GM19099 (cell line): ENCODE measurements around the gene ABCG1.

Experiments
- POLR2A ChIP-seq: IDR thresholded peaks from 3 replicates; pipeline ENCODE4 v1.6.1; 2011; ENCODE audit warnings: low read depth; ENCODE audit not compliant: insufficient read length; ENCODE audit errors: extremely low read depth

Gene ABCG1

GRCh38 chr21:42314616-42315295, 95.8 kb downstream of the ABCG1 start:
- TF ChIP-seq POLR2A = no peak

DNA sequence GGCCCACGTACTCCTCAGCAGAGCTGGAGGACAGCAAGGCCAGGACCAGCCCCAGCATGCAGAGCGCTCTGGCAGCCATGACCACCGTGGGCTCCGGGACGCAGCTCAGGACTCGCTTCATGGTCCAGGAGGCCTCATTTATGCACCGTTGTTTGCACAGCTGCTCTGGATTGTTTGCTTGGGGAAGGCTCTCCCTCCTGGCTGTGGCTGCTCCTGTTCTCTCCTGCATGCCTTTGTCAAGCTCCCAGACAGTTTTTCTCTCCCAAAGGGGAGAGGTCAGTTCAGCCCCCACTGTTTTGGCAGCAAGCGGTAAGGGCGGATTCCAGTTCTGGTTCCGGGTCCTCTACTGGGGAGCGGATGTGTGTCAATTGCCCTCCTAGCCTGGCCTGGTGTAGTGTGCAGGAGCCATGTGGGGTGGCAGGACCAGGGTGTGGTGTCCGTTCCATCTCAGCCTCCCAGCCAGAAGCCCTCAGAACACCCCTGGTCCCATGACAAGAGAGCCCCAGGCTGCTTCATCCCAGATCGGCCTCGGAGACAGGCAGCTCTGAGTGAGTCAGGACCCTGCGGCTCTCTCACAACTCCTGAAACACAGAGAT, 96.5 kb downstream of the ABCG1 start, which contains the start of gene TFF3:
Gene TFF3, minus strand, starts transcription at position 114 of the 596 bp plus-strand sequence. Its CDS starts 35 bp downstream, at position 79.
- no peak for TF ChIP-seq POLR2A

GRCh38 chr21:42316891-42317290, 98.0 kb downstream of the ABCG1 start:
- TF ChIP-seq POLR2A = no peak

- TF ChIP-seq POLR2A = no peak
Observed at GRCh38 chr21:42317341-42317741, 98.4 kb downstream of the ABCG1 start.

DNA sequence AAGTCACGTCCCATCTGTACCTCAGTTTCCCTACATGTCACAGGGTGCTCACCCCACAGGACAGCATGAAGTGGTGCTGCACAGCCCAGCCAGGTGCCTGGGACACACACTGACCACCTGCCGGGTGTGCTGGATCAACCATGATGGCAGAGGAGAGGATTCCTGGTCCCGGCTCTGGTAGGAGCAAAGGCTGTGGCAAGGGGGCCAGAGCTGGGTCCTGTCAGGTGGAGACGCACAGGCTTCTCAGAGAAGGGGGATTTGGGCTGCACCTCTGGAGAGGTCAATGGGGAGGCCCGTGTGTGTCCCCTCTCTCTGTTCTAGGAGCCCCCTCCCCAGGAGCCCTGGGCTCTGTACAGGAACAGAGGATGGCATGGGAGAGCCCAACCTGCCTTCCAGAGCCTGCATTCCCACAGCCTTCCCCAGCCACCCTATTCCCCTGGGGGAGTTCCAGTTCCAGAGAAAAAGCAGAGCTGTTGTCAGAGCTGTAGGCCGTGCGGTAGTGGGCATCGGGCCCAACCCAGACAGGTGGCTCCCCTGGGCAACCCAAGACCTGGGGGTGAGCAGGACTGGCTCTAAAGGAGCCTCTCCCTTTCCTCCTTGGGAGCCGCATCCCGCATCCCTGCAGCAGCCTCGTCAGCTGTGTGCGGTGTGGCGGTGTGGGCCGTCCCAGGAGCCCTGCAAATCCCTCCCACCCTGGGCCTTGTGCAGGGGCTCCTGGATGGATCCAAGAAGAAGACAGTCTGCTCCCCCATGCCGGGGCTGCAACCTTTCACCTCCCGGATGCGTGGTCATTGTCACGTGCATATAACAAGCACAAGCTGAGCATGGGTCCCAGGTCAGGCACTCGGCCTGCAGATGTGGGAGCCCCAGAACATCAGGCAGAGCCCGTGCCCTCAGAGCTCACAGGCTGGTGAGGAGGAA, 99.1 kb downstream of the ABCG1 start:
- TF ChIP-seq POLR2A = no peak

DNA sequence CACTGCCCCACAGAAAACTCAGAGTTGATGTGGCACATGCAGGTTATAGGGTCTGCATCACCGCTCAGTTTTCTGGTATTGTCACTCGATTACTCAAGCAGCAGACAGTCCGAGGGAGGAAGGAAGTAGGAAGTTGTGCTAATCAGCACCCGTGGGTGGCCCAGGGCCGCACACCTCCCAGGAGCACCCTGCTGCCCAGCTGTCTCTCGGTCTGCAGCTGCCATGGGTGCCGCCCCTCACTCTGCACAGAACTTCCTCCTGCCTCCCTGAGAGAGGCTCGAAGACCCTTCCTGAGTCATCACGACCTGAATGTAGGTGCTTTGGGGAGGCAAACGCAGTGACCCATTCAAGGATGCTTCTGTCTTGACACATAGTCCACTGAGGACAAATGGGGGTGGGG, 100.4 kb downstream of the ABCG1 start:
- no peak for TF ChIP-seq POLR2A

GRCh38 chr21:42319851-42320572, 101.1 kb downstream of the ABCG1 start:
- no peak for TF ChIP-seq POLR2A

DNA sequence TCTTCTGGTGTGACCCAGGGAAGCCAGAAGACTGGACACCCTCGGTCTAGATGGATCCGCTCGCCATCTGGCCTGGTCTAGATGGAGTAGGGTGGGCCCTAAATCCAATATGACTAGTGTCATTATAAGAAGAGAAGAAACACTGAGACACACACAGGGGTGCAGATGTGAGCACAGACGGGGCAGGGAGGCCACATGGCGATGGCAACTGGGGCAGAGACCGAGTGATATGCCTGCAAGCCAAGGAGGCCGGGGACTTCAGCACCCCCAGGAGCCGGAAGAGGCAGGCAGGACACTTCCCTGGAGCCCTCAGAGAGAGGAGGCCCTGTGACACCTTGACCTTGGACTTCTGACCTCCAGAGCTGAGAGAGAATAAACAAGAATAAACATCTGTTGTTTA, 101.9 kb downstream of the ABCG1 start:
- no peak for TF ChIP-seq POLR2A

GRCh38 chr21:42321231-42321630, 102.3 kb downstream of the ABCG1 start:
- no peak for TF ChIP-seq POLR2A

- TF ChIP-seq POLR2A = no peak
Observed at GRCh38 chr21:42321845-42322244, 102.9 kb downstream of the ABCG1 start.

GRCh38 chr21:42324896-42325295, 106.0 kb downstream of the ABCG1 start:
- no peak for TF ChIP-seq POLR2A

- TF ChIP-seq POLR2A = no peak
Observed at GRCh38 chr21:42330380-42331371, 111.7 kb downstream of the ABCG1 start.

DNA sequence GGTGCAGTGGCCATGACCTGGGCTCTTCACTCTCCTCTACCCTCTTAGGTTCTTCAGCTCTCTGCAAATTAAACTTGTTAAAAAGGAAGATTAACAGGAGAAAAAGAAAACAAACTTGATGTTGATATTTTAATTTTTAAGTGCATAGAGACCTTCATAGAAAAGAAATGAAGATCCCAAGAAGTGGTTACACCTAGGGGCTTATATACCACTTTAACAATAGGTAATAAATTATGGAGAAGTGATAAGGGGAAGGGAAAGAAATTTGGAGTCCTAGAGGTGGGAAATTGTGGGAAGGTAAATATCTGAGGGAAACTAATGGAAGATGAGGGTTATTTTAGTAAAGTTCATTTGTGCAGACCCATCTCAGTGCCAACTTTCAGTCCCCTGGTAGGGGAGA, 112.7 kb downstream of the ABCG1 start:
- TF ChIP-seq POLR2A = no peak
